NCI-H345 (cell line): Measurements from ENCODE around the gene XPO5.
"Not testable (repeated sequence)": the region's sequence is repeated elsewhere in the genome, so short reads cannot be mapped to it uniquely, and the experiment has no call there.

Source experiments
- DNase-seq: peaks from one replicate; lab custom pipeline; 2025; lab: John Stamatoyannopoulos, UW

The XPO5 gene

GRCh38 chr6:43584892-43585570 is 9.2 kb upstream of the XPO5 start:
- no peak for DNase-seq

GRCh38 chr6:43582911-43583310 is 7.1 kb upstream of the XPO5 start:
- DNase-seq, result no peak

- DNase-seq, result no peak
These were observed 3.3 kb upstream of the XPO5 start for GRCh38 chr6:43579171-43579570.

- DNase-seq, result no peak
These were observed 2.9 kb upstream of the XPO5 start for GRCh38 chr6:43578748-43579147.

- DNase-seq, result peak; percentile 21
These were observed 600 bp downstream of the XPO5 start for GRCh38 chr6:43575105-43575771.

- DNase-seq, result no peak
These were observed 3.8 kb downstream of the XPO5 start for GRCh38 chr6:43572015-43572414.

- DNase-seq, result no peak
These were observed 4.9 kb downstream of the XPO5 start for GRCh38 chr6:43570876-43571441.

- DNase-seq, result no peak
These were observed 16.5 kb downstream of the XPO5 start for GRCh38 chr6:43559328-43559727.

GRCh38 chr6:43557620-43558019 is 18.2 kb downstream of the XPO5 start:
- DNase-seq, result not testable (repeated sequence)

- no peak for DNase-seq
These were observed 28.6 kb downstream of the XPO5 start for GRCh38 chr6:43547222-43547621.

GRCh38 chr6:43544461-43544860 is 31.4 kb downstream of the XPO5 start:
- no peak for DNase-seq

GRCh38 chr6:43541774-43542471 is 33.9 kb downstream of the XPO5 start:
- DNase-seq, result no peak

- DNase-seq, result no peak
These were observed 35.3 kb downstream of the XPO5 start for GRCh38 chr6:43540507-43540906.

- DNase-seq, result not testable (repeated sequence)
These were observed 36.4 kb downstream of the XPO5 start for GRCh38 chr6:43539409-43539808.

GRCh38 chr6:43538986-43539385 is 36.9 kb downstream of the XPO5 start:
- DNase-seq, result not testable (repeated sequence)

- no peak for DNase-seq
These were observed 43.6 kb downstream of the XPO5 start for GRCh38 chr6:43532201-43532600.

- no peak for DNase-seq
These were observed 51.3 kb downstream of the XPO5 start for GRCh38 chr6:43524483-43524961.

GRCh38 chr6:43523284-43523683 is 52.6 kb downstream of the XPO5 start:
- no peak for DNase-seq

- DNase-seq, result no peak
These were observed 53.1 kb downstream of the XPO5 start for GRCh38 chr6:43522547-43523261.

GRCh38 chr6:43521836-43522235 is 54.0 kb downstream of the XPO5 start:
- DNase-seq, result no peak

GRCh38 chr6:43520097-43520496 is 55.7 kb downstream of the XPO5 start:
- DNase-seq, result no peak
